H7 (cell line): ENCODE results near the gene TSPYL1. TPM values are rescaled to one million over a fixed set of nuclear protein-coding genes. Genes with fewer than 3 reads are reported as not detected.

Source experiments
- DNase-seq: peaks from one replicate; pipeline ENCODE4 v3.0.0; 2012
- H3K27me3 ChIP-seq: 2 replicates; pipeline ENCODE4 v1.6.0; 2011; ENCODE audit warnings: mild to moderate bottlenecking, low read length; ENCODE audit not compliant: control insufficient read depth, insufficient read depth
- H3K36me3 ChIP-seq: replicated peaks from 2 replicates; pipeline ENCODE4 v1.5.1; 2011; ENCODE audit warnings: low read length; ENCODE audit not compliant: control insufficient read depth, insufficient read depth
- H3K4me3 ChIP-seq: 2 replicates; pipeline ENCODE4 v1.5.1; 2011; ENCODE audit warnings: low read depth, mild to moderate bottlenecking, control low read depth, low read length, moderate library complexity; ENCODE audit not compliant: insufficient read depth
- total RNA-seq: library from RNA; depleted of rRNA; stranded (reverse); fragments of >200 nt; shearing (Covaris generic); gene quantifications from 2 replicates; pipeline ENCODE4 v1.2.3, GENCODE V29; 2014

The TSPYL1 gene
- total RNA-seq, 1 experiment from 2014 or later = 51.0 TPM

GRCh38 chr6:116283191-116283590, 3.5 kb upstream of the TSPYL1 start:
- Histone ChIP-seq H3K27me3 (no peaks in the 10 kb centered on the region), H3K4me3 (no peak overlapping the region), H3K36me3 (no peaks in the 10 kb centered on the region; the same call in 1 of the 2 replicates)
- no peak for DNase-seq

GRCh38 chr6:116282698-116283097, 3.0 kb upstream of the TSPYL1 start:
- Histone ChIP-seq H3K36me3 (no peaks in the 10 kb centered on the region; the same call in 1 of the 2 replicates), H3K4me3 (no peak overlapping the region), H3K27me3 (no peaks in the 10 kb centered on the region)
- no peak for DNase-seq

- H3K4me3 ChIP-seq = no peak overlapping the region
Measured at GRCh38 chr6:116280933-116281316, 1.2 kb upstream of the TSPYL1 start.

GRCh38 chr6:116280161-116280932, 617 bp upstream of the TSPYL1 start:
- H3K36me3 ChIP-seq = no peaks in the 10 kb centered on the region; the same call in 1 of the 2 replicates
- DNase-seq = no peak
- no peaks in the 10 kb centered on the region for H3K27me3 ChIP-seq
- peak overlapping the region; percentile 91 for H3K4me3 ChIP-seq

More at GRCh38 chr6:116280933-116281316, 1.2 kb upstream of the TSPYL1 start:
- Histone ChIP-seq H3K36me3 (no peaks in the 10 kb centered on the region; the same call in 1 of the 2 replicates), H3K27me3 (no peaks in the 10 kb centered on the region)
- no peak for DNase-seq

GRCh38 chr6:116278854-116279231, 887 bp downstream of the TSPYL1 start:
- no peak for DNase-seq
- Histone ChIP-seq H3K27me3 (no peaks in the 10 kb centered on the region), H3K36me3 (no peaks in the 10 kb centered on the region; the same call in 1 of the 2 replicates), H3K4me3 (peak overlapping the region; percentile 91)

GRCh38 chr6:116278481-116278829, 1.3 kb downstream of the TSPYL1 start:
- Histone ChIP-seq H3K4me3 (peak overlapping the region; percentile 91), H3K36me3 (no peaks in the 10 kb centered on the region; the same call in 1 of the 2 replicates), H3K27me3 (no peaks in the 10 kb centered on the region)

GRCh38 chr6:116277124-116277523, 2.6 kb downstream of the TSPYL1 start:
- Histone ChIP-seq H3K27me3 (no peaks in the 10 kb centered on the region), H3K36me3 (no peaks in the 10 kb centered on the region; the same call in 1 of the 2 replicates), H3K4me3 (peak overlapping the region; percentile 28)
- DNase-seq = peak; percentile 27

More at GRCh38 chr6:116278481-116278829, 1.3 kb downstream of the TSPYL1 start:
- no peak for DNase-seq

- H3K4me3 ChIP-seq = no peak overlapping the region
- no peaks in the 10 kb centered on the region for H3K27me3 ChIP-seq
- H3K36me3 ChIP-seq = no peaks in the 10 kb centered on the region
- DNase-seq = no peak
Measured at GRCh38 chr6:116271149-116271708, 8.5 kb downstream of the TSPYL1 start.

GRCh38 chr6:116268589-116269293, 11.0 kb downstream of the TSPYL1 start:
- H3K27me3 ChIP-seq = no peaks in the 10 kb centered on the region
- DNase-seq = peak; percentile 70
- H3K4me3 ChIP-seq = no peak overlapping the region
- no peaks in the 10 kb centered on the region; the same call in 1 of the 2 replicates for H3K36me3 ChIP-seq

GRCh38 chr6:116267836-116268588, 11.7 kb downstream of the TSPYL1 start:
- no peaks in the 10 kb centered on the region for H3K27me3 ChIP-seq
- H3K36me3 ChIP-seq = no peaks in the 10 kb centered on the region; the same call in 1 of the 2 replicates
- no peak overlapping the region for H3K4me3 ChIP-seq
- DNase-seq = no peak

- Histone ChIP-seq H3K4me3 (no peak overlapping the region), H3K36me3 (no peaks in the 10 kb centered on the region; the same call in 1 of the 2 replicates), H3K27me3 (no peaks in the 10 kb centered on the region)
- no peak for DNase-seq
Measured at GRCh38 chr6:116266803-116267202, 12.9 kb downstream of the TSPYL1 start.

- Histone ChIP-seq H3K4me3 (no peak overlapping the region), H3K36me3 (no peaks in the 10 kb centered on the region; the same call in 1 of the 2 replicates), H3K27me3 (no peaks in the 10 kb centered on the region; the same call in 1 of the 2 replicates)
- no peak for DNase-seq
Measured at GRCh38 chr6:116265041-116265829, 14.5 kb downstream of the TSPYL1 start.

- no peaks in the 10 kb centered on the region; the same call in 1 of the 2 replicates for H3K27me3 ChIP-seq
- no peak overlapping the region for H3K4me3 ChIP-seq
- no peak for DNase-seq
- no peaks in the 10 kb centered on the region; the same call in 1 of the 2 replicates for H3K36me3 ChIP-seq
Measured at GRCh38 chr6:116263353-116263752, 16.4 kb downstream of the TSPYL1 start.
